Liver (tissue), 9 donors: Measurements from ENCODE around the gene RASA3. TPM values are rescaled to one million over a fixed set of nuclear protein-coding genes. Genes with fewer than 3 reads are reported as not detected.

Experiments
- DNase-seq: peaks from one replicate; pipeline ENCODE4 v3.0.0-alpha.2; 2017; ENCODE audit warnings: low spot score
- H3K27ac ChIP-seq, 2 donors: one replicate each; pipeline ENCODE4 v1.7.0; 2013; ENCODE audit warnings: inconsistent platforms in 2 of 2, low read length in 2 of 2, control low read depth in 1 of 2, low read depth in 1 of 2, mild to moderate bottlenecking in 1 of 2
- H3K27me3 ChIP-seq, 4 donors: one replicate each; pipeline versions ENCODE4 v1.6.1 to v1.7.0; 2013; ENCODE audit warnings: low read length in 3 of 4, inconsistent platforms in 1 of 4, mild to moderate bottlenecking in 1 of 4, moderate library complexity in 1 of 4; ENCODE audit not compliant: control insufficient read depth in 4 of 4, insufficient read depth in 4 of 4
- H3K36me3 ChIP-seq, 4 donors: one replicate each; pipeline versions ENCODE4 v1.6.1 to v1.7.0; 2013; ENCODE audit warnings: low read length in 3 of 4, mild to moderate bottlenecking in 3 of 4, low read depth in 1 of 4, moderate library complexity in 1 of 4; ENCODE audit not compliant: control insufficient read depth in 4 of 4, insufficient read depth in 3 of 4
- H3K4me1 ChIP-seq, 4 donors: one replicate each; pipeline versions ENCODE4 v1.6.1 to v1.7.0; 2013; ENCODE audit warnings: low read length in 3 of 4, mild to moderate bottlenecking in 3 of 4, moderate library complexity in 1 of 4; ENCODE audit not compliant: control insufficient read depth in 4 of 4, insufficient read depth in 4 of 4
- H3K4me3 ChIP-seq, 3 donors: one replicate each; pipeline versions ENCODE4 v1.6.1 to v1.7.0; 2013; ENCODE audit warnings: low read length in 3 of 3, control low read depth in 1 of 3, low read depth in 1 of 3, mild to moderate bottlenecking in 1 of 3
- H3K9ac ChIP-seq, 2 donors: one replicate each; pipeline ENCODE4 v1.7.0; 2013; ENCODE audit warnings: low read length in 2 of 2, mild to moderate bottlenecking in 2 of 2, moderate library complexity in 2 of 2, control low read depth in 1 of 2, low read depth in 1 of 2
- H3K9me3 ChIP-seq, 4 donors: one replicate each; pipeline versions ENCODE4 v1.6.1 to v1.7.0; 2013; ENCODE audit warnings: low read length in 3 of 4; ENCODE audit not compliant: control insufficient read depth in 4 of 4
- EGR1 ChIP-seq, 2 donors: IDR thresholded peaks; 2 replicates each; pipeline ENCODE4 v1.6.1; 2016 to 2018; ENCODE audit warnings: antibody characterized with exemption in 2 of 2, low read depth in 2 of 2
- FOXA1 ChIP-seq: IDR thresholded peaks from 2 replicates; pipeline ENCODE4 v1.6.1; 2016; ENCODE audit warnings: antibody characterized with exemption
- FOXA2 ChIP-seq: IDR thresholded peaks from 2 replicates; pipeline ENCODE4 v1.6.1; 2016; ENCODE audit warnings: antibody characterized with exemption
- GABPA ChIP-seq, 2 donors: IDR thresholded peaks in 1 of 2; conservative IDR thresholded peaks in 1 of 2; 2 replicates each; pipeline ENCODE4 v1.6.1; 2016; ENCODE audit warnings: antibody characterized with exemption in 2 of 2, mild to moderate bottlenecking in 1 of 2, moderate library complexity in 1 of 2
- HNF4A ChIP-seq, 2 donors: conservative IDR thresholded peaks; 2 replicates each; pipeline ENCODE4 v1.6.1; 2016; ENCODE audit warnings: antibody characterized with exemption in 2 of 2, mild to moderate bottlenecking in 2 of 2
- HNF4G ChIP-seq: IDR thresholded peaks from 2 replicates; pipeline ENCODE4 v1.6.1; 2016; ENCODE audit warnings: antibody characterized with exemption
- JUND ChIP-seq, 2 donors: IDR thresholded peaks; 2 replicates each; pipeline ENCODE4 v1.6.1; 2016; ENCODE audit warnings: antibody characterized with exemption in 2 of 2
- NR2F2 ChIP-seq: IDR thresholded peaks from 2 replicates; pipeline ENCODE4 v1.6.1; 2016; ENCODE audit warnings: antibody characterized with exemption
- RAD21 ChIP-seq, 2 donors: IDR thresholded peaks; 2 replicates each; pipeline ENCODE4 v1.6.1; 2016; ENCODE audit warnings: antibody characterized with exemption in 2 of 2, mild to moderate bottlenecking in 2 of 2
- RXRA ChIP-seq, 2 donors: IDR thresholded peaks; 2 replicates each; pipeline ENCODE4 v1.6.1; 2017 to 2018; ENCODE audit warnings: antibody characterized with exemption in 2 of 2, mild to moderate bottlenecking in 1 of 2
- SP1 ChIP-seq: IDR thresholded peaks from 2 replicates; pipeline ENCODE4 v1.6.1; 2018; ENCODE audit warnings: antibody characterized with exemption, mild to moderate bottlenecking
- TAF1 ChIP-seq: conservative IDR thresholded peaks from 2 replicates; pipeline ENCODE4 v1.6.1; 2016; ENCODE audit warnings: antibody characterized with exemption, mild to moderate bottlenecking
- YY1 ChIP-seq: IDR thresholded peaks from 2 replicates; pipeline ENCODE4 v1.6.1; 2016; ENCODE audit warnings: antibody characterized with exemption, mild to moderate bottlenecking
- WGBS: extraction: QIAGEN DNeasy Blood & Tissue Kit; methylation state at CpG from one replicate; pipeline ENCODE4 v1.1.7; 2013; 5-methylcytosine and 5-hydroxymethylcytosine counted together
- polyA plus RNA-seq, 2 donors: library from polyadenylated mRNA; stranded (reverse) in 1 of 2; unstranded in 1 of 2; fragments of 200-250 nt in 1 of 2; fragments of >200 nt in 1 of 2; fragmentation: Nextera tagmentation in 1 of 2; extraction: Ambion mirVana in 1 of 2; gene quantifications; one replicate each; pipeline versions ENCODE4 v1.2.1 to v1.2.3, GENCODE V29; 2013 to 2015
- total RNA-seq, 2 donors: library from RNA; depleted of rRNA; stranded (reverse); fragments of >200 nt; gene quantifications; one replicate each; pipeline ENCODE4 v1.2.3, GENCODE V29; 2014
- TF ChIP-seq, protein P1 (sequence below): IDR thresholded peaks from 2 replicates; pipeline ENCODE4 v1.6.1; 2016; ENCODE audit warnings: antibody characterized with exemption
- TF ChIP-seq, protein P2 (sequence below): fragments of 150-350 bp; IDR thresholded peaks from 2 replicates; pipeline ENCODE4 v1.5.1; 2017; ENCODE audit warnings: improper control_type of control experiment, low read depth, low read length; ENCODE audit not compliant: missing input control
- TF ChIP-seq, protein P3 (sequence below): IDR thresholded peaks from 2 replicates; pipeline ENCODE4 v1.6.1; 2016; ENCODE audit warnings: antibody characterized with exemption
- TF ChIP-seq, protein P4 (sequence below): IDR thresholded peaks from 2 replicates; pipeline ENCODE4 v1.6.1; 2016; ENCODE audit warnings: antibody characterized with exemption, mild to moderate bottlenecking
- TF ChIP-seq, protein P5 (sequence below): IDR thresholded peaks from 2 replicates; pipeline ENCODE4 v1.6.1; 2016; ENCODE audit warnings: antibody characterized with exemption
- donor health status: healthy.
- donor health status: healthy.
- donor health status: healthy.
- donor health status: healthy.
- donor health status: healthy.

Gene RASA3
- total and polyA plus RNA-seq, 4 donors: 0.64 to 5.9 (median 3.8) TPM

DNA sequence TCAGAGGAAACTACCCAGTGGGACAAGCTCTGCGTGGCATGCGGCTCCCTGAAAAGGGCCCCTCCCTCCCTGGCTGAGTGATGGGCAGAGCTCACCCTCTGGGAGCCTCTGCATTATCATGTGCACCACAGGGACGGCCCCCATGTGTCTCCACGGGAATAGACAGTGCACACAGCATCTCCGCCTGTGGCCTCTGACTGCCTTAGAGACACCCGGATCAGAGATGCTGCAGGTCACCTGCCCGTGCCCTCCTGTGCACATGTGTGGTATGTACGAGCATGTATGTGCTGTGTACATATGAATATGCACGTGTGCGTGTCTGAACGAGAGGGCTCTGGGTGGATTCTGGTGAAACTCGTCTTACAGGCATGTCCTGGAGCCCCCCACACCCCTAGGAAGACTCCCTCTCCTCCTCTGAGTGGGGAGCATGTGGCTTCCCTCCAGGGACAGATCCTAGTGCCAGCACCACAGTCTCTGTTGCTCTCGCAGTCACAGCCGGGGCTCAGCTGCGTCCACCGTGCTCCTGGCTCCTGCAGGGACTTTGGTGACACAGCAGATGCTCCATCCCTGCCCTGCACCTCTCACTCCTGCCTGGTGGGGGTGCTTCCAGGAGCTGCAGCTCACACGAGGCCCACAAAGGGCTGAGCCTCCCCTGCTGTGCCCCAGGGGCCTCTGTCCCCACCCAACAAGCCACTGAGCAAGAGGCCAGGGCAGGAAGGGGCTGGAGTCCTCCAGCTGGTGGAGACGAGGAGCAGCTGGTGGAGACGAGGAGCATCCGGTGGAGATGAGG is 178.2 kb downstream of the RASA3 start:
- Histone ChIP-seq H3K9me3 (no peaks in the 10 kb centered on the region), H3K9ac (no peak overlapping the region), H3K36me3 (no peaks in the 10 kb centered on the region), H3K27ac (no peak overlapping the region), H3K4me3 (no peak overlapping the region), H3K27me3 (no peaks in the 10 kb centered on the region), H3K4me1 (peaks cover 1 to 10% (median 5%) of the 10 kb centered on the region in 4 donors)
- TF ChIP-seq EGR1 (IDR thresholded peaks at IDR 0.05; ENCODE audit: low read depth in 2 of 2) (no peak), RXRA (IDR thresholded peaks at IDR 0.05) (no peak), HNF4A (conservative IDR thresholded peaks at IDR 0.05) (no peak), NR2F2 (no peak), FOXA1 (no peak), SP1 (no peak), GABPA (IDR thresholded peaks at IDR 0.05 in 1 of 2, conservative IDR thresholded peaks at IDR 0.05 in 1 of 2) (no peak), RAD21 (IDR thresholded peaks at IDR 0.05) (no peak), TAF1 (no peak), YY1 (no peak), JUND (IDR thresholded peaks at IDR 0.05) (no peak), HNF4G (no peak), FOXA2 (no peak)
- TF ChIP-seq, protein P1, sequence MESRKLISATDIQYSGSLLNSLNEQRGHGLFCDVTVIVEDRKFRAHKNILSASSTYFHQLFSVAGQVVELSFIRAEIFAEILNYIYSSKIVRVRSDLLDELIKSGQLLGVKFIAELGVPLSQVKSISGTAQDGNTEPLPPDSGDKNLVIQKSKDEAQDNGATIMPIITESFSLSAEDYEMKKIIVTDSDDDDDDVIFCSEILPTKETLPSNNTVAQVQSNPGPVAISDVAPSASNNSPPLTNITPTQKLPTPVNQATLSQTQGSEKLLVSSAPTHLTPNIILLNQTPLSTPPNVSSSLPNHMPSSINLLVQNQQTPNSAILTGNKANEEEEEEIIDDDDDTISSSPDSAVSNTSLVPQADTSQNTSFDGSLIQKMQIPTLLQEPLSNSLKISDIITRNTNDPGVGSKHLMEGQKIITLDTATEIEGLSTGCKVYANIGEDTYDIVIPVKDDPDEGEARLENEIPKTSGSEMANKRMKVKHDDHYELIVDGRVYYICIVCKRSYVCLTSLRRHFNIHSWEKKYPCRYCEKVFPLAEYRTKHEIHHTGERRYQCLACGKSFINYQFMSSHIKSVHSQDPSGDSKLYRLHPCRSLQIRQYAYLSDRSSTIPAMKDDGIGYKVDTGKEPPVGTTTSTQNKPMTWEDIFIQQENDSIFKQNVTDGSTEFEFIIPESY: no peak
- TF ChIP-seq, protein P2, sequence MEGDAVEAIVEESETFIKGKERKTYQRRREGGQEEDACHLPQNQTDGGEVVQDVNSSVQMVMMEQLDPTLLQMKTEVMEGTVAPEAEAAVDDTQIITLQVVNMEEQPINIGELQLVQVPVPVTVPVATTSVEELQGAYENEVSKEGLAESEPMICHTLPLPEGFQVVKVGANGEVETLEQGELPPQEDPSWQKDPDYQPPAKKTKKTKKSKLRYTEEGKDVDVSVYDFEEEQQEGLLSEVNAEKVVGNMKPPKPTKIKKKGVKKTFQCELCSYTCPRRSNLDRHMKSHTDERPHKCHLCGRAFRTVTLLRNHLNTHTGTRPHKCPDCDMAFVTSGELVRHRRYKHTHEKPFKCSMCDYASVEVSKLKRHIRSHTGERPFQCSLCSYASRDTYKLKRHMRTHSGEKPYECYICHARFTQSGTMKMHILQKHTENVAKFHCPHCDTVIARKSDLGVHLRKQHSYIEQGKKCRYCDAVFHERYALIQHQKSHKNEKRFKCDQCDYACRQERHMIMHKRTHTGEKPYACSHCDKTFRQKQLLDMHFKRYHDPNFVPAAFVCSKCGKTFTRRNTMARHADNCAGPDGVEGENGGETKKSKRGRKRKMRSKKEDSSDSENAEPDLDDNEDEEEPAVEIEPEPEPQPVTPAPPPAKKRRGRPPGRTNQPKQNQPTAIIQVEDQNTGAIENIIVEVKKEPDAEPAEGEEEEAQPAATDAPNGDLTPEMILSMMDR: no peak
- TF ChIP-seq, protein P3, sequence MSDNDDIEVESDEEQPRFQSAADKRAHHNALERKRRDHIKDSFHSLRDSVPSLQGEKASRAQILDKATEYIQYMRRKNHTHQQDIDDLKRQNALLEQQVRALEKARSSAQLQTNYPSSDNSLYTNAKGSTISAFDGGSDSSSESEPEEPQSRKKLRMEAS: no peak
- TF ChIP-seq, protein P4, sequence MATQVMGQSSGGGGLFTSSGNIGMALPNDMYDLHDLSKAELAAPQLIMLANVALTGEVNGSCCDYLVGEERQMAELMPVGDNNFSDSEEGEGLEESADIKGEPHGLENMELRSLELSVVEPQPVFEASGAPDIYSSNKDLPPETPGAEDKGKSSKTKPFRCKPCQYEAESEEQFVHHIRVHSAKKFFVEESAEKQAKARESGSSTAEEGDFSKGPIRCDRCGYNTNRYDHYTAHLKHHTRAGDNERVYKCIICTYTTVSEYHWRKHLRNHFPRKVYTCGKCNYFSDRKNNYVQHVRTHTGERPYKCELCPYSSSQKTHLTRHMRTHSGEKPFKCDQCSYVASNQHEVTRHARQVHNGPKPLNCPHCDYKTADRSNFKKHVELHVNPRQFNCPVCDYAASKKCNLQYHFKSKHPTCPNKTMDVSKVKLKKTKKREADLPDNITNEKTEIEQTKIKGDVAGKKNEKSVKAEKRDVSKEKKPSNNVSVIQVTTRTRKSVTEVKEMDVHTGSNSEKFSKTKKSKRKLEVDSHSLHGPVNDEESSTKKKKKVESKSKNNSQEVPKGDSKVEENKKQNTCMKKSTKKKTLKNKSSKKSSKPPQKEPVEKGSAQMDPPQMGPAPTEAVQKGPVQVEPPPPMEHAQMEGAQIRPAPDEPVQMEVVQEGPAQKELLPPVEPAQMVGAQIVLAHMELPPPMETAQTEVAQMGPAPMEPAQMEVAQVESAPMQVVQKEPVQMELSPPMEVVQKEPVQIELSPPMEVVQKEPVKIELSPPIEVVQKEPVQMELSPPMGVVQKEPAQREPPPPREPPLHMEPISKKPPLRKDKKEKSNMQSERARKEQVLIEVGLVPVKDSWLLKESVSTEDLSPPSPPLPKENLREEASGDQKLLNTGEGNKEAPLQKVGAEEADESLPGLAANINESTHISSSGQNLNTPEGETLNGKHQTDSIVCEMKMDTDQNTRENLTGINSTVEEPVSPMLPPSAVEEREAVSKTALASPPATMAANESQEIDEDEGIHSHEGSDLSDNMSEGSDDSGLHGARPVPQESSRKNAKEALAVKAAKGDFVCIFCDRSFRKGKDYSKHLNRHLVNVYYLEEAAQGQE: no peak
- TF ChIP-seq, protein P5, sequence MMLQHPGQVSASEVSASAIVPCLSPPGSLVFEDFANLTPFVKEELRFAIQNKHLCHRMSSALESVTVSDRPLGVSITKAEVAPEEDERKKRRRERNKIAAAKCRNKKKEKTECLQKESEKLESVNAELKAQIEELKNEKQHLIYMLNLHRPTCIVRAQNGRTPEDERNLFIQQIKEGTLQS: no peak
- no peak for DNase-seq
- 81% methylated on average over 20 of the region's 20 CpGs for WGBS
